Stimulated activated CD8-positive, alpha-beta memory T cell treated with anti-CD3 and anti-CD28 coated beads, Interleukin-4, amount 100 ng/mL, for 4 hours (primary cell): ENCODE results near the gene LSAMP.
"Not testable (repeated sequence)": the region's sequence is repeated elsewhere in the genome, so short reads cannot be mapped to it uniquely, and the experiment has no call there.

Experiments
- DNase-seq, 2 donors: peaks; one replicate each; pipeline ENCODE4 v3.0.0-alpha.2; 2020; ENCODE audit warnings: low read depth in 2 of 2, low spot score in 1 of 2

The LSAMP gene

DNA sequence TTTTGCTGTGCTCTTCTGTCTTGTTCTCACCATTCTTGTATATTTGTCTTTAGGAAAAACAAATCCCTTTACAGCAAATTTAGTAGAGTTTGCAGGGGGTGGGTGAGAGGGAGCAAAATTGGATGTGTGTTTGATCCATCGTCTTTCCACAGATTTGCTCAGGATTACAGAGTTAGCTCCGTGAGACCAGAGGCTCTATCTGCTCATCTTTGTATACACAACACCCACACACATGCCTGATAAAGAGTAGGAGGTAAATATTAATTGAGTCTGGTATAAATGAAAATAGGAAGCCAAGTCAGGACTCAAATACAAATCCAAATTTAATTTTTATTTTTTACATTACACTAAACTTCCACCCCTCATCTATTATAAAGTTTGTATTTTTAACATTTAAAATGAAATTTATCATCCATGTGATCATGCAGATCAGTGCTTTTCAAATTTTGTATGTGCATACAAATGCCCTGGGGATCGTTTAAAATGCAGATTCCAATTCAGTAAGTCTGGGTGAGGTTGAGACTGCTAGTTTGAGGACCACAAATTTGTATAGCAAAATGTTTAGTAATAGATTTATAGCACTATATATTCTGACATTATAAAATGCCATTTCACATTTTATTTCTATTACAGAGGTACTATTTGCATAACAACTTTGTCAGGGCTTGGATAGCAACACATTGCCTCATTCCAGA is 326.7 kb downstream of the LSAMP start:
- no peak for DNase-seq

DNA sequence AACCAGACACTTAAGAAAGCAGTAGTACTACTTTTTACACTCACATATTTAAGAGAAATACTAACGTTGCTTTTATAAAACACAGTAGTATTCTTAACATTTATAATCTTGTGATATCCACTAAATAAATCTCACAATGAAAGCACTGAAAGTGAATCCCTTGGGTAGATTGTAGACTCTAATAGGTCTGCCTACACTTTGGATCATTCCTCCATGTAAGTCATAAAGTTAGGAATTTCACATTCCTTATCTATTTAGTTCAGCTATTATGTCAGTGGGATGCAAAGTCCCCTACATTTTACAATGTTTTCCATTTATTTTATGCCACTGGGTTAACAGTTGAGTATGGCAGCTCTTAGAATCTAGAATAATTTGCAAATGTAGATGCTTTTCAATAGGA is 330.7 kb downstream of the LSAMP start:
- DNase-seq, result no peak

DNA sequence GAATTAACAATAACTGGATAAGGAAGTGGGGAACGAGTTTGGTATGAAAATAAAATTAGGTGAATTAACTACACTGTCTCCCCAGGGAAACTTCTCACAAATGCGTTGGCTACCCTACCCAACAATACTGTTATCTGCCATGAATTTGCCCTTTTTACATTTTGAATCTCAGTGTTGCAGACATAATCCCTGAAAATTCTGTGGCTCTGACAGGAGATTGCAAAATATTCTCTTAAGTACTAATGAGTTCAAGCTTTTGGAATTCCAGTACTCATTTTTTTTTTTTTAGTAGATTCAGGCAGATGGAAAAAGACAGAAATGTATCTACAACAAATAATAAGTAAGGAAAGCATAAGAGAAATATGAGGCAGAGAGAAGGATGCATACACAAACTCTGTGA is 332.6 kb downstream of the LSAMP start:
- DNase-seq, result no peak

DNA sequence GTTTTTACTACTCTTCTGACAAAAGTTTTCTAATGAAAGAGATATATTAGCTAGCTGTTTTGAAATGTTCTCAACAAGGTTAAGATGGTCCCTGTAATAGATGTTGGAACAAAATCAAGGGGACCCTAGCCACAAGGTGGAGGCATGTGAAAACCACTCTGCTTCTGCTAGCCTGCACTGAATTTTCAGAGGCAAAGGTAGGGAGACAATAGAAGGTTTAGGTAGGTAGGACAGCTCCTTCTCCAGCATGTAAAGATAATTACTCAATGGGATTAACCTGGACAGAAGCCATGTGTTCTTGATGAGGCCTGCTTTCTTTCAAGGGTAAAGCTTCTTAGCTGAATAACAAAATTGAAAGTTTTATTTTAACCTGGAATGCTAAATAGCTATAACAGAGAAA is 333.5 kb downstream of the LSAMP start:
- DNase-seq, result no peak

DNA sequence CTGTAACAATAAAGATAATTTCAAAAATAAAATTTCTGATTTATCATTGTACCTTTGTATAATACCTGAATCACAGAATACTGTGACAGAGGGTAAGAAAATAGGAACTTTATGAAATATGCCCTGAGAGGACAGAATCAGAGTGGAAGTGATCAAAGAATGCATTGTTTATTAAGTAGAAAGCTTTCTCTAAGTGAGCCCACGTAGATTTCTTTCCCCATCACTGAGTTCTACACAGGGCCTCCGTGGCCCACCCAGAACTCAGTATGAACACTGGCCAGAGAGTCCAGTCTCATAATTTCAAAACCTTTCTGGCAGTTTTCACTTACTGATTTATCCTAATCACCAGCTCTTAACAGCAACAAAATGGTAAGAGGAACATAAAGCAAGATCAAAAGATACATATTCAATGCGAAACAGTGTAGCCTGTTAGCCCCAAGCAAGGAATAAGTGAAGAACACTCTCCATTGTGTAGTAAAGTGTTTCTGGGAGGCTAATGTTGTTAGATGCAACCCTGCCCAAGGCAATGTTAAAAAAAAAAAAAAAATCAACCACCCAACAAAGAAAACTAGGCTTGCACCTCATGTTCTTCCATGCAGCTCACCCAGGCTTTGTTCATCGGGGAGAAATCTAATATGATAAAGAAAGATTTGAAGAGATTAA is 341.3 kb downstream of the LSAMP start:
- no peak for DNase-seq

DNA sequence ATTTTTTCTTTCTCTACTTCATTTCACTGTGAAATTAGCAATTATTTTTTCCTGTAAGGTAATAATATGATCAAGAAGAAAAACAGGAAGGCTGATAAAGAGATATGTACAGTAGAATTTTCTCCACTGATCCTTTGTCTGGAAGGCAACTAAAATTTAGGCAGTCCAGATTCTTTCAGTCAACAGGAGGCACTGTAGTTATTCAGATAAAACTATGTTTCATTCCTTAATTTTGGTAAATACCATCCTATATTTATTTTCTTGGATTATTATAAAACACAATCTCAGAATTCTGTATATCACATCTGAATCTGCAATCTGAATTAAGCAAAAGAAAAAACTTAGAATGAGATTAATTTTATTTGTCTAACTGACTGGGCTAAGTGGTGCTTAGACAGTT is 343.2 kb downstream of the LSAMP start:
- DNase-seq, result no peak

DNA sequence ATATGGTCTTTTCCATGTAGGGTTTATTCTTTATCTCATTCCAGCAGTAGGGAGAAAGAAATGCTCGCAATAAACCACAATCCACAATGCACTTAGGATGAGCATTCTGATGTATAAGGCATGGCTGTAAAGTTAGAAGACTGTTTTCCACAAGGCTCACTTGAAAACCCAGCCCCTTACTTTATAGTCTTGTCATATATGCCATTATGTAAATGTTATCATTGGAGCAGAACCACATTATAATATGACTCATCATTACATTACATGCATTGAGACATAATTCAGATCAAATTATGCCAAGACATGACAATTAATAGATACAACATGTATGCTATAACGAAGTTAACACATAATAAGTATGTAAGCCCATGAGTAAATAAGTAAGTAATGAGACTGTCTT is 348.1 kb downstream of the LSAMP start:
- no peak for DNase-seq

DNA sequence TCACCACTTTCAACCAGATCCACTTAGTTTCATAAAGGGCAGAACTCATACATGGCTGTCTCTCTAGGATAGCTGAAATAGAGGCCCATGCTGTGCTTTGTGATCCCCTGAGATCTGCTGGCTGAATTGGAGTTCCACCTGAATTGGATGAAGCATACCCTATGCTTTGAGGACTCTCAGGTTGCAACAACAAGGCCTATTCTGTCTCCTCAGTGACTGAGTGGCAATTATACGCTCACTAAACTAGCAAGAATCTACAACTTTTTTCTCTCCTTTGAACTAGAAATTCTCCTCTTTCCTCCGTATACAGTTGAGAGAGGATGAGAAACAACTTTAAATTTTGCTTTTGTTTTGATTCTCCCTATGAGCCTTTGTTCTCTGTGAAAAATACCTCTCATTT is 348.7 kb downstream of the LSAMP start:
- DNase-seq, result no peak

DNA sequence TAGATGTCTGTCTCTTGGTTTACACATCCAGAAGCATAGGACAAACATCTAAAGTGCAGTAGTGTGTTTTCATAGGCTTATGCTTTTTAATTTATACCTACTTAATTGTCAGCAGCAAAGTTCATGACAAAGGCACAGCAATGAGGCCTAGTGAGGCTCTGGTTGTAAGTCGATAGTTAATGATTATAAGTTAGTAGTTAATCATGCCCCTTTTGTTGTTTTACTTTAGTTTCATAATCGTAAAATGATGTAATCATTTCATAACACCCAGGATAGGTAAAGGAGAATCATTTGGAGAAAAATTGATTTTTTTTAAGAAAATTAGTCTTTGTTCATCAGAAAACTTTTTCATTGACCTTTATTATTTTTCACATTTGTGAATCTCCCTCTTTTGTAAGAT is 351.9 kb downstream of the LSAMP start:
- DNase-seq, result no peak

DNA sequence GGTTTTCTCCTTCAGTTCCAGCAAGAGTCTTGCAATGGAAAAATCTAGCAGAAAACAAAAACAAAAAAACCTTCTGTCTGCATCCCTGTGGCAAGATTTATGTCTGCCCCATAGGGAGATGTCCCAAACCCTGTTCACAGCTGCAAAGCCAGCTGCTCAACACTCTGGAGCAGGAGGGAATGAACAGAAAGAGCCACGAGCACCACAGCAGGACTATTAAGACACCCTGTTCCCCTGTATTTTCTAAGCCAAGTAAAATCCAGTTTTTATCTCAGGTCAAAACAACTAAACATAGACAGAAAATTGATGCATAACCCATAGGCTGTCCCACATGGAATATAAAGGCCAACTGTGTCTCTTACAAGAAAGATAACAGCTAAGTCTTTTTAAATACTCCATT is 357.9 kb downstream of the LSAMP start:
- DNase-seq, result no peak

DNA sequence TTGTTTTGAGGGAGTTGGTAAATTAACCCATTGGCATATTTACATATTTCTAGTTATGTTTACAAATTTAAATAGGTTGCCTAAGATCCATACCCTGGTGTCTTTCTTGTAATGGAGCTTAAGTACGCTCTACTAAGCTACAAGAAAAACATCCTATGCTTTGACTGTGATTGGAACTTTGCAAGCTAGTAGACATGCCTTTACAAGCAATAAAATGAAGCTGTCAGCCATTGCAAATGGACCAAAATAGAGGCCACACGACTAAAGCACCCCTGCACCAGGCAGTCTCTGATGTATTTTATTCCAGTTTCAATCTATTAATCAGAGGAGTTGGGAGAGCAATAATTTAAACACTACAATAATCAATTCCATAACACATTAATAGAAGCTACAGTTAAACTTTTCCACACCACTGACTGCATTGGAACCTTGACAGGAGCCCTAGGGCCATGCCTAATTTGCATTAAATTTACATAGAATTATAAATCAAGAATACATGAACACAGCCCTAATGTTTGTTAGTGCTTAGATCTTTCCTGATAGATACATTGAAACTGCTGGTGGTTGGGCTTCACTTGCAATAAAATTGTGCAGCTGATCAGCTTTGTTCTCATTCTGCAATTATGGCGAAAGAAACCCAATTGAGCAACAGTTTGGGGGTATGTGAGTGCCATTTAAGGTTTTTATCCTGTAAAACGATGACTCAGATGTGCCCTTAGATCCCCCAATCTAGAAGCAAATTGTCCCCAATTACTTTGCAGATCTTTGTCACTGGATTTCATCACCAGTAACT is 360.1 kb downstream of the LSAMP start:
- DNase-seq, result no peak

DNA sequence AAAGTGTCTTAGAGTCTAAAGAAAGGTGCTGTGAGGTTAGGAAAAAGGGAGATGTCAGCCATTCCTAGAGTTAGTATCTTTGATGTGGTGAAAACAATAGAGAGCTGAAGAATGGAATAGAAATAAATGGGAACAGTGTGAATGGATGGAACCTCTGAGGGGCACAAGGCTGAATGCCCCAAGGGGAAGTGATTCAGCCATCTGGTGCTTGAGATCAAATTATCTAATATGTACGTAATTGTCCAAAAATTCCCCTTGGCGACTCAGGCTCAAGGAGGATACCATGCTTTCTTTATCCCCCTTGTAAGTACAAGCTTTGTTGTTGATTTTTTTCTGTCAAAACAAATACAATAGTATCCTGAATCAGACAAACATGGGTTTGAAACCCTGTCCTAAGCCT is 361.6 kb downstream of the LSAMP start:
- DNase-seq, result no peak

DNA sequence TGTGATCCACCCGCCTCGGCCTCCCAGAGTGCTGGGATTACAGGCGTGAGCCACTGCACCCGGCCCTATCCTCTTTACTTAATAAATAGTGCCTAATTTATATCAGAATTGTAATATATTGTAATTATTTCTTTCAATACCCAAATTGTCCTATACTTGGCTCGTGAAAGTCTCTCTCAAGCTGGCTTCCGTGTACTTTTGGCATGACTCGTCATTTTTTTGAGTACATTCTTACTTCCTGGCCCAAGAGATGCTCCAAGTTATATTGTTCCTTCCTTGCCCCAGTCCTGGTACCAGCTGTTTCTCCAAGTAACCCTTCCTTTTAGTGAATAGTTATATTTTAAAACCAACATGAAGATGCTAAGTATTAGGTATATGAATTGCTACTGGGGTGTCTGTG is 366.7 kb downstream of the LSAMP start:
- DNase-seq, result no peak

DNA sequence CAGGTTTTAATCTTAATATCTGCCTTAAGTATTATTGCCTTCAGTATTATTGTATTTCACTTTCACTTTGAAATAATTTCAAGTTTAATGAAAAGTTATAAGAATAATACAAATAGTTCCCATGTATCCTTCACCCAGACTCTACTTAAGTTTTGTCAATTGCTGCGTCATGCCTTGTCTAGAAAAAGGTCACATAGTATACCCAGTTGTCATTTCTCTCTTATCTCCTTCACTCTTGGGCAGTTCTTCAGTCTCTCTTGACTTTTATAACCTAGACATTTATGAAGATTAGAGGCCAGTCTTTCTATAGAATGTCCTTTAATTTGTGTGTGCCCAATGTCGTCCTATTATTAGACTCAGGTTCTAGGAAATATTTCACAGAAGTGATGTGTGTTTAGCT is 367.7 kb downstream of the LSAMP start:
- no peak for DNase-seq

DNA sequence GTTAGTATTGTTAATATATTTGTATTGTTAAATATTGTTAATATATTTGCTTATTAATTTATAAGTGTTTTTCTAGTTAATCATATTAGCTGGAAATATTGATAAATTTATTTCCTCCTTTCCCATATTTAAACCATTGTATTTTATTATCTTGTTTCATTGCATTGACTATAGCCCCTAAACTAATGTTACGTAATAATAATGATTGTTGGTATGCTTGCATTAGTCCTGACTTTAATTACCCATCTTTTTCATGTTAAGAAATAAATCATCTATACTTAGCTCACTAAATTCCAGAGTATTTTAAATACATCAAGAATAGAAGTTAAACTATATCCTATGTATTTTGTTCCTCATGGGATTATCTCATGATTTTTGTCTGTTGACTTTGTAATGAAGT is 368.2 kb downstream of the LSAMP start:
- DNase-seq, result no peak

DNA sequence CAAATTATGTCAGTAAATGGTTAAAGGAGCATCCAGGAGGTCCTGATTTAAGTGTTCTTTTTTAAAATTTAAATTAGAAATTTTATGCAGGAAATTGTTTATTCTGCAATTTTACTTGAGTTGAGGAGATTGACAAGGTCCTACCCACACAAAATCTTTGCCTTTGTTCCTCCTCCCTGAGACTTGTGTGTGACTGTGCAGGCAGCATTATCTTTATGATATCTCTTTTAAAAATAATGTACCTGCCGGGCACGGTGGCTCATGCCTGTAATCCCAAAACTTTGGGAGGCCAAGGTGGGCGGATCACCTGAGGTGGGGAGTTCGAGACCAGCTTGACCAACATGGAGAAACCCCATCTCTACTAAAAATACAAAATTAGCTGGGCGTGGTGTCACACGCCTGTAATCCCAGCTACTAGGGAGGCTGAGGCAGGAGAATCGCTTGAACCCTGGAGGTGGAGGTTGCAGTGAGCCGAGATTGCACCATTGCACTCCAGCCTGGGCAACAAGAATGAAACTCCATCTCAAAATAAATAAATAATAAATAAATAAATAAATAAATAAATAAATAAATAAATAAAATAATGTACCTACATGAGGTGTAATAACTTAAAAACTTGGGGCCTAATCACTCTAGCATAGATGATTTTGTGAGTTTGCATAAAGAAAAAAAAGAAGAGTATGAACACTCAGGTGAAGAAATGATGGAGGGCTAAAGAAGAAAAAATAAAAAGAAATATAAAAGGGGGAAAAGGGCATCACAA is 374.6 kb downstream of the LSAMP start:
- not testable (repeated sequence) for DNase-seq

DNA sequence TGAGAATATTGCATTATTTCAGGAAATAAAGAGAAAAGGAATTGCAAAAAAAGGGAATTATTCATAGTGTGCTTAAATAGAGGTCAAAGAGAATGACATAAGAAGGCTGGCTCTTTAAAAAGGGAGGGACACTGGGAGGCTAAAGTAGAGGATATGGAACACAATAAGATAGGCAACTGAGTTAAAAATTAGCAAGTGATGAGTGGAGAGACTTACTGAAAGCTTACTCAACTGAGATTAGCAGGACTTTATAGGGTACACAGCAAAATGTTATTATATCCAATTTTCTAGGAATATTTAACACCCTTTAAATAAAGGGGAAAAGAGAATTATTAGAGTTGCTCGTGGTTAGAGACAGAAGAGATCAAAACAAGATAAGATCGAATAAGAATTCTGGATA is 375.2 kb downstream of the LSAMP start:
- no peak for DNase-seq

DNA sequence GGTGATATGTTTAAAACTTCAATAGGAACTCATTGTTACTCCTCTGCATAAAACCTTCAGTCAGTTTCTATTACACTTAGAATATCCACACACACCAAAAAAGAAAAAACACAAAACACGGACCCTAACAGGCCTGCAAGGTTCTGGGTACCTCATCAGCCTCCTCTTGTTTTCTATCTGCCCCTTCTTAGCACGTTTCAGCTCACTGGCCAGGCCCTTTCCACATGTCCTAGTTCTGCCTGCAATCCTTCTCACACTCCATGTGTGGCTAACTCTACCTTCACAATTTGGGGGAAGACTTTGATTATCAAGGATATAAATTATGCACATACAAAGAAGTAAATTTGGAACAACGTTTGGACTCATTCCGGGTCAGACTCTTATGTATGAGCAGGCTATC is 376.3 kb downstream of the LSAMP start:
- DNase-seq, result no peak

DNA sequence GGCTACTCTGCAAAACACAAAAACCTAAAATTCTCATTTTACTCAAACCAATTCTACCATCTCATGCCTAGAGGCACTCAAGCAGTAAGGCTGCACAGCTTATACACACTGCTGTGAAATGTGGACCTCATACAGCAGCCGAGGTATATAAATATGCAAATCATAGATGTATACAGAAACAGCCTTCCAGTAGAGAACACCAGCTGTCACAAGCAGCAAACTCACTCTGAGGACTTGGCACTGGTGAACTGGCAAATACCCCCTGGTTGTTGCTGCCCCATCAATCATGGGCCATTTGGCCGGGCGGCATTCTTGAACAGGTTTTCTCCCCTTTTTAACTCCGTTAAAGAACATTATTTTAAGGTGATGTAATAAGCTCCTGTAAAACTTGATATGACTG is 378.0 kb downstream of the LSAMP start:
- no peak for DNase-seq

DNA sequence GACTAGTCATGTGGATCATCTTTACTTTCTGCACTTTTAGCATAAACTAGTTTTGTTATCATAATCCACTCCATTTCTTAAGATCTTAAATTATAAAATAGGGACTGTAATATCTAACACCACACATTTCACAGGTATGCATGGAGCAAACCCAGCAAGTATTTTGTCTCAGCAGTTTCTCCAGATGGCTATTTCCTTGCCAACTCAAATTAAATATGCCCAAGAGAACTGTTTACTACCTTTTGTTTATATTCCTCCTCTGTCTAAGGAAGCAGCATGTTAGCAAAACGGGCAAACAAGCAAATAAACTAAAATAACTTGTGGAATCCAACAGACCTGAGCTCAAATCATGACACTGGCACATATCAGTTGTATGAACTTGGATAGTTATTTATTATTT is 379.8 kb downstream of the LSAMP start:
- no peak for DNase-seq

DNA sequence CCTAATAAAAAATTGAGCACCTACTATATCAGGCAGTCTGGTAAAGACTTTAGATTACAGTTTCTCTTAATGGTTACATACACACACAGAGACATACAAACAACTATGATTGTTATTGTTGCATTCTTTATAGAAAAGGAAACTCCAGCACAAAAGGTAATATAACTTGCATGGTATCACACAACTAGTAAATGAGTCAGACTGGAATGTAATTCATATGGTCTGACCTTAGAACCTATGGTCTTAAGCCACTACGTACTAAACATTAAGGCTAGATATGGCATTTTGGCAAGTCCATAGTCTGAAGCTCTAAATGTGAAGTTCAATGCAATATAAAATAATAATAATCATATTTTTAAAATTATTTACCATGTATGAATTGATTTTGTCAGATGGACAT is 380.6 kb downstream of the LSAMP start:
- no peak for DNase-seq
